ENCODE results near the gene ROBO2.

Gene ROBO2

GRCh38 chr3:77648214-77648613 is 608.3 kb downstream of the ROBO2 start (continued):
- no peak for TF ChIP-seq ATF2 (tag by site-specific recombination; IDR thresholded peaks at IDR 0.05; ENCODE audit: low read depth)
- TF ChIP-seq ZNF670 (tag by site-specific recombination; IDR thresholded peaks at IDR 0.05; ENCODE audit: low read depth): no peak

- CTCF ChIA-PET: no interaction called here
- Histone ChIP-seq H3K9me3 (ENCODE audit: control insufficient read depth, insufficient read depth, low read depth, low read length) (no peaks in the 10 kb centered on the region), H3K4me1 (ENCODE audit: control insufficient read depth, insufficient read depth, low read length) (no peaks in the 10 kb centered on the region; the same call in 1 of the 2 replicates), H3K36me3 (ENCODE audit: control insufficient read depth in 2 of 2, insufficient read depth in 1 of 2, low read length in 2 of 2) (no peaks in the 10 kb centered on the region), H3K4me3 (ENCODE audit: low read depth, low read length) (no peak overlapping the region), H3K27ac (ENCODE audit: extremely low read depth, low read depth, low read length) (no peak overlapping the region)
- no peak for TF ChIP-seq ZNF548 (tag by site-specific recombination; IDR thresholded peaks at IDR 0.05)
- no peak for TF ChIP-seq ZBTB17 (tag by site-specific recombination; IDR thresholded peaks at IDR 0.05)
- TF ChIP-seq ZNF549 (tag by site-specific recombination; IDR thresholded peaks at IDR 0.05): no peak
- POLR2A ChIA-PET: no interaction called here
Measured at GRCh38 chr3:77648664-77649063, 608.8 kb downstream of the ROBO2 start.

- Histone ChIP-seq H3K4me3 (ENCODE audit: low read depth, low read length) (no peak overlapping the region), H3K4me1 (ENCODE audit: control insufficient read depth, insufficient read depth, low read length) (no peaks in the 10 kb centered on the region; the same call in 1 of the 2 replicates), H3K9me3 (ENCODE audit: control insufficient read depth, insufficient read depth, low read depth, low read length) (no peaks in the 10 kb centered on the region), H3K36me3 (ENCODE audit: control insufficient read depth in 2 of 2, insufficient read depth in 1 of 2, low read length in 2 of 2) (no peaks in the 10 kb centered on the region), H3K27ac (ENCODE audit: extremely low read depth, low read depth, low read length) (no peak overlapping the region)
- CTCF ChIA-PET: no interaction called here
- POLR2A ChIA-PET: no interaction called here
- TF ChIP-seq ZNF521 (tag by site-specific recombination; IDR thresholded peaks at IDR 0.05) (no peak), SCRT2 (tag by site-specific recombination; IDR thresholded peaks at IDR 0.05) (peak; percentile 72)
Measured at GRCh38 chr3:77652624-77653023, 612.7 kb downstream of the ROBO2 start.

GRCh38 chr3:77655396-77655795 is 615.5 kb downstream of the ROBO2 start:
- ChIA-PET POLR2A (no interaction called here), CTCF (no interaction called here)
- TF ChIP-seq ZNF10 (tag by site-specific recombination; IDR thresholded peaks at IDR 0.05): no peak
- TF ChIP-seq ZNF121 (tag by site-specific recombination; IDR thresholded peaks at IDR 0.05): no peak
- TF ChIP-seq ZNF707 (tag by site-specific recombination; IDR thresholded peaks at IDR 0.05): no peak
- no peak for TF ChIP-seq ZNF416 (tag by site-specific recombination; IDR thresholded peaks at IDR 0.05)
- TF ChIP-seq ZNF391 (tag by site-specific recombination; IDR thresholded peaks at IDR 0.05; ENCODE audit: borderline replicate concordance, low read depth): no peak
- TF ChIP-seq ZNF157 (tag by site-specific recombination; IDR thresholded peaks at IDR 0.05): no peak
- TF ChIP-seq ZSCAN30 (tag by site-specific recombination; IDR thresholded peaks at IDR 0.05): no peak
- no peak for TF ChIP-seq ZNF398 (tag by site-specific recombination; IDR thresholded peaks at IDR 0.05)
- no peak for TF ChIP-seq CTCF (tag by site-specific recombination; IDR thresholded peaks at IDR 0.05)
- Histone ChIP-seq H3K4me1 (ENCODE audit: control insufficient read depth, insufficient read depth, low read length) (no peaks in the 10 kb centered on the region), H3K9me3 (ENCODE audit: control insufficient read depth, insufficient read depth, low read depth, low read length) (no peaks in the 10 kb centered on the region), H3K27ac (ENCODE audit: extremely low read depth, low read depth, low read length) (no peak overlapping the region), H3K4me3 (ENCODE audit: low read depth, low read length) (no peak overlapping the region), H3K36me3 (ENCODE audit: control insufficient read depth in 2 of 2, insufficient read depth in 1 of 2, low read length in 2 of 2) (no peaks in the 10 kb centered on the region)

All from HEK293 (cell line).